Activated CD4-positive, alpha-beta T cell treated with anti-CD3 and anti-CD28 coated beads, Interleukin-2, amount 50 U/mL, for 4 hours (primary cell): Measurements from ENCODE around the gene SMPD2.
"Not testable (repeated sequence)": the region's sequence is repeated elsewhere in the genome, so short reads cannot be mapped to it uniquely, and the experiment has no call there.

Experiments used
- DNase-seq, 2 experiments: peaks; one replicate each; pipeline ENCODE4 v3.0.0-alpha.2; 2020

SMPD2 gene

GRCh38 chr6:109447878-109448555 lies 7.5 kb downstream of the SMPD2 start:
- DNase-seq = no peak

DNA sequence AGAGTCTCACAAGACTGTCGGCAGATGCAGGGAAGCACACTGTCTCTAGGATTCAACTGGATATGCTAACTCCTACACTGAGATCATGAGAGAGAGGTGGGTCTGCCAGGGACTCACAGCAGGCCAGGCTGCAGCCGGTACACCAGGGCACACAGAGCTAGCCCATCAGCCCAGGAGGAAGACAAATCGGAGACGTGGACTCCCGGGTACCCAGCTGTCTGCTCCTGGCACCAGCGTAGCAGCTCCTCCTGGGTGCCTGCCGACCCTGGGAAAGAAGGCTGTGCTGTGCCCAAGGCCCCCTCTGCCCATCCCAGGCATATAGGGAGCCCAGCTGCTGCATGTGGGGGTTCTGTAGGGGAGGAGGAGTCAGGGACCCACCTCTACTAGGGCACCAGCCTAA lies 8.1 kb downstream of the SMPD2 start:
- no peak for DNase-seq

DNA sequence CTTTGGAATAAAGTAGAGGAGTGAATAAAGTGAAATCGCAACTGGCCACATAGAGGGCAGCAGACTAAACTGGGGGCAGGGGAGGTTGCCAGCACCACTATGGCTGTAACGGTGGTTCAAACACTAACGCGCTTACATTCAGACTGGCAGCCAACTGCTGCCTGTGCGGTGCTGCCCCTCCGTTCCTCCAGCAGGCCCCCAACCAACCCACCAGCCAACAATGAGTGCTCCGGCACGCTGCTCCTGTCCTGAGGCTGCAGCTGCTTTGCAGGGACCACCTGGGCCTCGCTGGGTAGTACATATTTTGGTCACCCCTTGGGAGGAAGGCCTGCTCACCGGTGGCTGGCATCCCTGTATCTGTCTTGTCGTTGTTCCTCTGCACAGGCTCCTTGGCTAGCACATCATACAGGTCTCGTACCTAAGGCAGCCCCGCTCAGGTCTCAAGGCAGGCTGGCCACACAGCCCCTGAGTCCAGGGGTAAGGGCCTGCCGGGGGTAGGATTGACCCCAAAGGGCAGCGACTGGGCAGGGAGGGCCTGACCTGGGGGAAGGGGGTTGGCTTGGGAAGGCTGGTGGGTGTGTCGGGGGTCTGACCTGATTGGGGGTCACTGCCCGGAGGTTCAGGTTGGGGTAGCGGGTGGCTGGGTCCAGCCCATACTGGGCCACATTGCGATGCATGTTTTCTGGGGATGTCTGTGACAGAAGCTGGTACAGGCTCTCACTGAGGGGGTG lies 8.7 kb downstream of the SMPD2 start:
- DNase-seq = no peak

DNA sequence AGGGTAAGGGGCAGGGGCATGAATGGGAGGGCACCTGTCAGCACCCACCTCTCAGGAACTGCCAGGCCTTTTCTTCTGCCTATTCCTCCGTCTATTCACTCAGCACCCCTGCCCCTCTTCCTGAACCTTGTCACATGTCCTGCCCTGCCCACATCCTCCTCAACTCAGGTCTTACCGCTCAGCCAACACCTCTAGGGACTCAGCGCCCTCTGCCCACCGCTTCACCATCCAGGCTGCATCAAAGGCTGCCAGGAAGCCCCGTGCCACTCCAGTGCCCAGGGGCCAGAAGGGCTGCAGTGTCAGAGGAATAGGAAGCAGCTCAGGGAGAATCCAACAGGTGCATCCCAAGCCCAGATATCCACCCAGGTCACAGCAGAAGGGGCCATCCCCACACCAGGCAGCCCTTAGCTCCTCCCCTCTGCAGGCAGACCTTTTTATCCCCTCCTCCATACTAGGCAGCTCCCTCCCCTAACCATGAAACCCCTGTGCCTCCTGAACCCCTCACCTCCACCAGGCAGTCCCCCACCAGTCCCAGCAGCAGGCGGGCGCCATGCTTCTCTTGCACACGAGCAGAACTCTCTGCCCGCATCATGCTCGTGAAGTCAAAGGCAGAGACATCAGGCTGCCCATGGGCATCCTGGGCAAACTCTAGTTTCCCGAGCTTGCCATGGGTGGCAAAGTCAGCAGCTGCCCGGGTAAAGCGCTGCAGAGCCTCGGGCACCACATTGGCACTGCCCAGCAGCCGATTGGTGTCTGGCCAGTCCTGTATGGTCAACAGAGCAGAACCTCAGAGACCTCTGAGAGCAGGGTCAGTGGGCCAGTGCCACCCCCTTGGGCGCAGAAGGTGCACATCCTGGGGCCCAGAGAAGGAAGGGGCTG lies 9.5 kb downstream of the SMPD2 start:
- DNase-seq = no peak

DNA sequence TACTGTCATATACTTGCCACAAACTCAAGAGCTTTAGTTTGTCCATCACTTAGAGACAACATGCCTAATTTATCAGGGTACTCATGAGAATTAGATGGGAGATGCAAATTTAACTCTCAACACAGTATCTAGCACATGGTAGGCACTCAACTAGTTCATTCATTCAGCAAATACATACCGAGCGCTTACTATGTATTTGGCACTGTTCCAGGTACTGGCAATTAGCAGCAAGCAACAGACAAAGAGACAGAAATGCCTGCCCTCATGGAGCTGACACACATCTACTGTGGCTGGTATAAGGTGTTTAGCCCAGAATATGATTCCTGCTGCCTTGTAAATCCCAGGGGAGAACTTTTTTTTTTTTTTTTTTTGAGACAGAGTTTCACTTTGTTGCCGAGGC lies 10.3 kb downstream of the SMPD2 start:
- no peak for DNase-seq

- no peak for DNase-seq
Measured at GRCh38 chr6:109451376-109451775, 10.9 kb downstream of the SMPD2 start.

DNA sequence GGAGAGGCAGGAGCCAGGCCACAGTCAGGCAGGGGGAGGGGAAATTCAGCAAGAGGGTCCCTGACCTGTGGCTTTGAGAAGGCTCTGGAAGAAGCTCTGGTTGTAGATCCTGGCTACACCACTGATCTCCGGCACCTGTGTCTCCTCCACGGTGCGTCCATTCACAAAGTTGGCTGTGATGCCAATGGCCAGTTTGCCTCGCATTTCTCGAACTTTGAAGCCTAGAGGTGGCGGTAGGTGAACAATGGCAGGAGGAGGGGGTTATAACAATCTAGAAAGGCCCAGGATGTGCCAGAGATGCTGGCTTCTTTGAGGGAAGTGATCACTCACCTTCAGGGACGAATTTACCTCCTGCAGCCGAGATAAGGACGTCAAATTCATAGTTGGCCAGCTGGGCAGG lies 11.7 kb downstream of the SMPD2 start:
- DNase-seq = no peak

DNA sequence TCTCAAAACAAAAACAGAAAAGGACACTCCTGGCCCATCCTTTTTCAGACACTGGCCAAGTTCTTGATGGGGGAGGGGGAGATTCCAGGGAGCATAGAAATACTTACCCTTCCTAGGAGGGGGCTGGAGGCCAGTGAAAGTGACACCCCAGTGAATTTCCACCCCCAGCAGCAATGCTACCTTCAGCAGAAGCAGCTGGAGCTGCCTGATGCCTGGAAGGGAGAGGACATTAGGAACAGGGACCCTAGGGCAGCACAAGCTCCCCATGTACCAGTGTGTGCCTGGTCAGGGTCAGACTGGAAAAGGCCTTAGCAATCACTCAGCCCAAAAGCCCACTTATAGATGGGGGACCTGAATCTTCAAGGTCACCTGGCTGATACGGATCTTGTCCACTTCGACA lies 12.6 kb downstream of the SMPD2 start:
- DNase-seq = no peak

DNA sequence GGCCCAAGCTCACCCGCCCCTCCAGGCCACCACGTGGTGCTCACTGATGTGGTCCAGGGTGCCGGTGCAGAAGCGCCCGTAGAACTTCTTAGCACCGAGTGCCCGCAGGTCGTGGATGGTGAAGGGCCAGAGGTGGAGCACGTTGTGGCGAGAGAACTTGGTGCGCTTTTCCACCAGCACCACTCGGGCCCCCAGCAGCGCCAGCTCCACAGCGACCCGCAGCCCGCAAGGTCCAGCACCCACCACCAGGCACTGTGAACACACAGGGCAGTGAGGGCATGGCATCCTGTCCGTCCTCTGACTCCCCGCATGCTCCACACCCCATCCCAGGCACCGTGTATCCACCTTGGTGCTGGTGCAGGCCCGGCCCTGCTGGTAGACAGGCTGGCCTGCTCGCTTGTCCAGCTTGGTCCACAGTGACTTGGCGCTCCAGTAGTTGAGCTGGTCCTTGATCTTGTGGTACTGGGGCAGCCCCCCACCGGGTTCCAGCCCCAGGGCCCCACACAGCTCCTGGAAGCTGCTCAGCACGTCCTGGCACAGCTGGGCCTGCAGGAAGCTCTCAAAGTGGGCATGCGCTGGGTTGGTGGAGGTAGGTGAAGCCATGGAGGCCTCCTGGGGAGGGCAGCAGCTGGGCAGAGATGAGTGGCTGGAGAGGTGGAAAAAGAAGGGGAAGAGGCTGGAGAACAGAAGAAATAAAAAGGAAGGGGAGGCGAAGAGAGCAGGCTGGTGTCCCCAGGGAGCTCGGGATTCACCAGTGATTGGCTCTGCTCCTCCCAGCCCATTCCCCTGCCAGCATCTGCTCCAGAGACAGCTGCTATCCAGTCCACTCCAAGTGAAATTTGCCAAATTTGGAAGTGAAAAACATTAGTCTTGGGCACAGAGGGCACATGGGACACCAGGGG lies 13.3 kb downstream of the SMPD2 start:
- no peak for DNase-seq

- DNase-seq = peak; percentile 43 to 52
Measured at GRCh38 chr6:109454496-109455436, 14.2 kb downstream of the SMPD2 start.

- peak; percentile 43 to 49 for DNase-seq
Measured at GRCh38 chr6:109455437-109456110, 15.1 kb downstream of the SMPD2 start, which contains the start of gene MICAL1. TSS of gene MICAL1 (minus strand) at chr6:109455772. CDS start at chr6:109454196, 1,576 bp downstream.

DNA sequence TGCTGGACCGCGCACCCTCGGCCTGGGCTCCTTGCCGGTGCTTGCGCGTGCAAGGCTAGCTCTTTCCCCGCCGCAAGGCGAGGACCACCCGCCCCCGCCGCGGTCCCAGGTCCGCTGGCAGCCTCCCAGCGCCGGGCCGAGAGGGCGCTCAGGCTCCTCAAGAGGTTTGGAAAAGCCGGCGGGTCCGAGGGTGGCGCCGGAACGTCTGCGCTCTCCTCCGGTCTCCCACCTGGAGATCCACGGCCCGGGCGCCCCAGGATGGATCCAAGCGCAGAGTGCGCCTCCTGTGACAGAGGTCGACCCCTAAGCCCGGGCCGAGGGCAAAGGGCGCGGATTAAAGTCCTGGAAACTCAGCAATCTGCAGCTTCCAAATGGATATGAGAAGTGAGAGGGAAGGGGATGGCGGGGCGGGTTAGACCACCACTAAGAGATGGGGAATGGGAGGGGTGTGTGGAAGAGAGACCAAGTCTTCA lies 15.6 kb downstream of the SMPD2 start:
- DNase-seq = no peak

GRCh38 chr6:109456710-109457561 lies 16.4 kb downstream of the SMPD2 start:
- DNase-seq = no peak

GRCh38 chr6:109457562-109457996 lies 17.1 kb downstream of the SMPD2 start:
- DNase-seq = no peak

DNA sequence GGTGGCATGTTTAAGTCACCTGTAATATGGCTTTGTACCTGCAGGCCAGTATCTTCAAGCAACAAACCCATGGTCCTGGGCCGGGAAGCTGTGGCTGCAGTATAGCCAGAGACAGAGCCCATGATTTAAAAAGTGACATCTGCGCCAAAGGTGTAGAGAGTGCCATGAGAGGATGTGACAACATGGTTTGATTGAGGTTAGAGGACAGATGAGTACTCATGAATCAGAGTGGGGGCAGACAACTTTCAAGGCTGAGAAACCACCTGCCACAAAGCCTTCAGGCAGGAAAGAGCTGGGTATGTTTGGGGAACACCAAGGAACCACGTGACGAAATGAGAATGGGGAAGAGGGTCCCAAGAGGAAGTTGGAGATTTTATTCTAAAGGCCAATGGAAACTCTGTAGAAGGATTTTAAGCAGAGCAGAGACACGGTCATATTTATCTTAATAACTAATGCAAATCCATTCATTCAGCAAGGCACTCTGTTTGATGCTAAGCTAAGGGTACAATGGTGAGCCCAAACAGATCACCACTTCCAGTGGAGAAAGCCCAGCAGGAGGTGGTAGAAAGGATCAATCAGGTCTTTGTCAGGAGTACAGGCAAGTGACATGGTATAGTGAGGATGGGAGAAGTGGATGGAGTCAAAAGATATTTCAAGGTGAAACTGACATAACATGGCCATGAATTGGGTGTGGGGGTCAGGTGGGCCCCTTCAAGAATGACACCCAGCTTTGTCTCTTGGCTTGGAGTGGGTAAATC lies 18.4 kb downstream of the SMPD2 start:
- peak in 1 of 2 experiments; percentile 21 for DNase-seq

DNA sequence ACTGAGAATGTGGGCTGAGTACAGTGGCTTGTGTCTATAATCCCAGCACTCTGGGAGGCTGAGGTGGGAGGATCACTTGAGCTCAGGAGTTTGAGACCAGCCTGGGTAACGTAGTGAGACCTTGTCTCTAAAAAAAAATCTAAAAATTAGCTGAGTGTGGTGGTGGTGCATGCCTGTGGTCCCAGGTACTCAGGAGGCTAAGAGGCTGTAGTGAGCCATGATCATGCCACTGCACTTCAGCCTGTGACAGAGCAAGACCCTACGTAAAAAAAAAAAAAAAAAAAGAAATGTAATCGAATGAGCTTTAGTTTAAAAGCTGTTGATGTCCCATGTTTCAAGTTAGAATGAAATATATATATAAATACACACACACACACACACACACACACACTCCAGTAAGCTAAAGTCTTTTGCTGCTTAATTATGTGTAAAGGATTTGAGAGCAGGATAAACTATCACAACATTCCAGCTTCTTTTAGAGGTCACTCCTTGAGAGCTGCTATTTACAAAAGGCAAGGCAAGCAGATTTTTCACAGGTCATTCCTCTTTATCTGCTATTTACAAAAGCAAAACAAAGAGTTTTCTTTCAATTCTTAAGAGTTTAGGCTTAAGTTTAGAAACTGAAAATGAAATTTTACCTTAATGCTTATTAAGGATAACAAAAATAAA lies 19.8 kb downstream of the SMPD2 start:
- DNase-seq = no peak

GRCh38 chr6:109461205-109461604 lies 20.7 kb downstream of the SMPD2 start:
- not testable (repeated sequence) for DNase-seq
